Measurements from ENCODE around the gene ATP9B. TPM values are rescaled to one million over a fixed set of nuclear protein-coding genes. Genes with fewer than 3 reads are reported as not detected.

The ATP9B gene
- total RNA-seq, 2 donors from 2014 or later = 22.5 to 72.9 TPM

GRCh38 chr18:79104137-79104536 lies 34.9 kb downstream of the ATP9B start:
- no peaks in the 10 kb centered on the region for H3K9me3 ChIP-seq
- no peaks in the 10 kb centered on the region for H3K4me1 ChIP-seq (ENCODE audit: control insufficient read depth in 1 of 2, low read depth in 2 of 2)
- no peaks in the 10 kb centered on the region for H3K36me3 ChIP-seq
- DNase-seq (ENCODE audit: low spot score) = no peak
- no peak overlapping the region for H3K27ac ChIP-seq
- H3K27me3 ChIP-seq (replicated peaks; ENCODE audit: insufficient read depth) = no peaks in the 10 kb centered on the region
- no peak for ATAC-seq (ENCODE audit: insufficient number of reproducible peaks, low FRiP score, low read depth)
- H3K4me3 ChIP-seq = no peak overlapping the region
- no peak for TF ChIP-seq CTCF (IDR thresholded peaks at IDR 0.05)

DNA sequence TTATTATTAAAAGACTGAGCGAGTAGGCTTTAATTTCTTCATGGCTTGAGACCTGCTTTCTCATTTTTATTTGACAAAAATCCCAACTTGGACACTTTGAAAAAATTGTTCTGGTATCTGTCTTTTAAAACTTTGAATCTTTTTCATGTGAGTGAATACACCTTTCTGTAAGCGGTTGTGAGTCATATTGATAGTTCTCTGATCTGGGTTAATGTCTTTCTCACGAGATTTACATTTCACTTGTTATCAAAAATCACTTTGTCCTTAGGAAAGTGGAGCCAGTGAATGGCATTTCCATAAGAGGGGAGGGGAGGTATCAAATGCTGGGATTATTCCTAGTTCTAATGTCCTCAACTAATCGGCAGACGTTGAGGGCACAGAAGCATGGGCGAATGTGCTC lies 36.3 kb downstream of the ATP9B start:
- ATAC-seq (ENCODE audit: insufficient number of reproducible peaks, low FRiP score, low read depth) = no peak
- no peak overlapping the region for H3K27ac ChIP-seq
- H3K27me3 ChIP-seq (replicated peaks; ENCODE audit: insufficient read depth) = no peaks in the 10 kb centered on the region
- no peak for TF ChIP-seq CTCF (IDR thresholded peaks at IDR 0.05)
- H3K4me1 ChIP-seq (ENCODE audit: control insufficient read depth in 1 of 2, low read depth in 2 of 2) = no peaks in the 10 kb centered on the region
- no peaks in the 10 kb centered on the region for H3K36me3 ChIP-seq
- no peaks in the 10 kb centered on the region for H3K9me3 ChIP-seq
- no peak for DNase-seq (ENCODE audit: low spot score)
- no peak overlapping the region for H3K4me3 ChIP-seq

GRCh38 chr18:79106084-79106483 lies 36.9 kb downstream of the ATP9B start:
- Histone ChIP-seq H3K4me1 (ENCODE audit: control insufficient read depth in 1 of 2, low read depth in 2 of 2) (no peaks in the 10 kb centered on the region), H3K27me3 (replicated peaks; ENCODE audit: insufficient read depth) (no peaks in the 10 kb centered on the region), H3K27ac (no peak overlapping the region), H3K36me3 (no peaks in the 10 kb centered on the region), H3K9me3 (no peaks in the 10 kb centered on the region), H3K4me3 (no peak overlapping the region)
- ATAC-seq (ENCODE audit: insufficient number of reproducible peaks, low FRiP score, low read depth) (no peak), DNase-seq (ENCODE audit: low spot score) (no peak)
- no peak for TF ChIP-seq CTCF (IDR thresholded peaks at IDR 0.05)

- Histone ChIP-seq H3K27me3 (replicated peaks; ENCODE audit: insufficient read depth) (no peaks in the 10 kb centered on the region), H3K4me3 (no peak overlapping the region), H3K27ac (no peak overlapping the region), H3K36me3 (no peaks in the 10 kb centered on the region), H3K9me3 (no peaks in the 10 kb centered on the region), H3K4me1 (ENCODE audit: control insufficient read depth in 1 of 2, low read depth in 2 of 2) (no peaks in the 10 kb centered on the region)
- ATAC-seq (ENCODE audit: insufficient number of reproducible peaks, low FRiP score, low read depth) (no peak), DNase-seq (ENCODE audit: low spot score) (no peak)
- no peak for TF ChIP-seq CTCF (IDR thresholded peaks at IDR 0.05)
Measured at GRCh38 chr18:79107886-79108285, 38.7 kb downstream of the ATP9B start.

GRCh38 chr18:79108549-79109215 lies 39.5 kb downstream of the ATP9B start:
- TF ChIP-seq CTCF (IDR thresholded peaks at IDR 0.05) = no peak
- H3K4me3 ChIP-seq = no peak overlapping the region
- no peaks in the 10 kb centered on the region for H3K27me3 ChIP-seq (replicated peaks; ENCODE audit: insufficient read depth)
- no peaks in the 10 kb centered on the region for H3K4me1 ChIP-seq (ENCODE audit: control insufficient read depth in 1 of 2, low read depth in 2 of 2)
- no peak overlapping the region for H3K27ac ChIP-seq
- peaks cover 3% of the 10 kb centered on the region for H3K36me3 ChIP-seq
- H3K9me3 ChIP-seq = no peaks in the 10 kb centered on the region
- no peak for ATAC-seq (ENCODE audit: insufficient number of reproducible peaks, low FRiP score, low read depth)
- DNase-seq (ENCODE audit: low spot score) = no peak

Data from thoracic aorta (tissue), 2 donors.